ENCODE measurements around the gene KAZN. TPM values are rescaled to one million over a fixed set of nuclear protein-coding genes. Genes with fewer than 3 reads are reported as not detected.

KAZN gene
- total and polyA plus RNA-seq, 8 donors: 1.2 to 50.7 (median 6.8) TPM

DNA sequence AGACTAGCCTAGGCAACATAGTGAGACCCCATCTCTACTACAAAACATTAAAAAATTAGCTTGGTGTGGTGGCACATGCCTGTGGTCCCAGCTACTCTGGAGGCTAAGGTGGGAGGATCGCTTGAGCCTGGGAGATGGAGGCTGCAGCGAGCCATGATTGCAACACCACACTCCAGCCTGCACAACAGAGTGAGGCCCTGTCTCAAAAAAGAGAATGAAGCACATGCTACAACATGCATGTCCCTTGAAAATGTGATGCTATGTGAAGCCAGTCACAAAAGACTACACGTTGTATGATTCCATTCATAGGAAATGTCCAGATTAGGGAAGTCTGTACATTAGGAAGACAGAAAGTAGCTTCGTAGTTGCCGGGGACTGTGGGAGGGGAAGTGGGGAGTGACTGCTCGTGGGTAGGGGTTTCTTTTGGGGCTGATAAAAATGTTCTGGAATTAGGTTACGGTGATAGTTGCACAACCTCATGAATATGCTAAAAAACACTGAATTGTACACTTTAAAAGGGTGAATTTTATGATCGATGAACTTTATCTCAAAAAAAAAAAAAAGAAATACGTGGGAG, 202.1 kb downstream of the KAZN start:
- H3K4me1 ChIP-seq: no peaks in the 10 kb centered on the region
- WGBS, 5 donors: 70 to 80% (median 76%) methylated on average over 9 of the region's 9 CpGs
- H3K4me3 ChIP-seq: no peak overlapping the region
- no peaks in the 10 kb centered on the region for H3K36me3 ChIP-seq
- no peak overlapping the region for H3K27ac ChIP-seq
- DNase-seq: no peak
- intact Hi-C loops (cut with DNase I; ENCODE audit: low total_unique reads): no loop called here
- H3K9me3 ChIP-seq: no peaks in the 10 kb centered on the region
- no peaks in the 10 kb centered on the region for H3K27me3 ChIP-seq
- TF ChIP-seq EP300 (IDR thresholded peaks at IDR 0.05): no peak
- no peak for TF ChIP-seq POLR2AphosphoS5 (IDR thresholded peaks at IDR 0.05)
- TF ChIP-seq, protein P1, sequence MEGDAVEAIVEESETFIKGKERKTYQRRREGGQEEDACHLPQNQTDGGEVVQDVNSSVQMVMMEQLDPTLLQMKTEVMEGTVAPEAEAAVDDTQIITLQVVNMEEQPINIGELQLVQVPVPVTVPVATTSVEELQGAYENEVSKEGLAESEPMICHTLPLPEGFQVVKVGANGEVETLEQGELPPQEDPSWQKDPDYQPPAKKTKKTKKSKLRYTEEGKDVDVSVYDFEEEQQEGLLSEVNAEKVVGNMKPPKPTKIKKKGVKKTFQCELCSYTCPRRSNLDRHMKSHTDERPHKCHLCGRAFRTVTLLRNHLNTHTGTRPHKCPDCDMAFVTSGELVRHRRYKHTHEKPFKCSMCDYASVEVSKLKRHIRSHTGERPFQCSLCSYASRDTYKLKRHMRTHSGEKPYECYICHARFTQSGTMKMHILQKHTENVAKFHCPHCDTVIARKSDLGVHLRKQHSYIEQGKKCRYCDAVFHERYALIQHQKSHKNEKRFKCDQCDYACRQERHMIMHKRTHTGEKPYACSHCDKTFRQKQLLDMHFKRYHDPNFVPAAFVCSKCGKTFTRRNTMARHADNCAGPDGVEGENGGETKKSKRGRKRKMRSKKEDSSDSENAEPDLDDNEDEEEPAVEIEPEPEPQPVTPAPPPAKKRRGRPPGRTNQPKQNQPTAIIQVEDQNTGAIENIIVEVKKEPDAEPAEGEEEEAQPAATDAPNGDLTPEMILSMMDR (IDR thresholded peaks at IDR 0.05): no peak
- TF ChIP-seq POLR2A (IDR thresholded peaks at IDR 0.05): no peak

GRCh38 chr1:14803002-14803789, 204.7 kb downstream of the KAZN start:
- peaks cover 0 to 8% (median 0%) of the 10 kb centered on the region in 4 donors for H3K36me3 ChIP-seq
- no peak overlapping the region for H3K4me3 ChIP-seq
- no peak for DNase-seq
- intact Hi-C loops (cut with DNase I; ENCODE audit: low total_unique reads): no loop called here
- no peaks in the 10 kb centered on the region for H3K4me1 ChIP-seq
- no peak overlapping the region for H3K27ac ChIP-seq
- no peak for TF ChIP-seq EP300 (IDR thresholded peaks at IDR 0.05)
- TF ChIP-seq, protein P1 (IDR thresholded peaks at IDR 0.05): no peak
- no peak for TF ChIP-seq POLR2AphosphoS5 (IDR thresholded peaks at IDR 0.05)
- TF ChIP-seq POLR2A (IDR thresholded peaks at IDR 0.05): no peak
- no peaks in the 10 kb centered on the region for H3K27me3 ChIP-seq
- H3K9me3 ChIP-seq: peaks cover 10 to 22% (median 20%) of the 10 kb centered on the region in 4 donors
- WGBS, 5 donors: 83 to 89% (median 86%) methylated on average over 15 to 19 of the region's 19 CpGs

- TF ChIP-seq POLR2A (IDR thresholded peaks at IDR 0.05) (no peak), POLR2AphosphoS5 (IDR thresholded peaks at IDR 0.05) (no peak)
- TF ChIP-seq, protein P1 (IDR thresholded peaks at IDR 0.05): peak in 1 of 7 experiments; percentile 14
- Histone ChIP-seq H3K4me3 (no peak overlapping the region), H3K27me3 (no peaks in the 10 kb centered on the region), H3K4me1 (no peaks in the 10 kb centered on the region), H3K9me3 (peaks cover 10 to 29% (median 20%) of the 10 kb centered on the region in 4 donors), H3K36me3 (peaks cover 0 to 8% (median 0%) of the 10 kb centered on the region in 4 donors), H3K27ac (no peak overlapping the region)
- intact Hi-C loops (cut with DNase I; ENCODE audit: low total_unique reads): no loop called here
- DNase-seq: no peak
- 56 to 73% (median 62%) methylated on average over 5 of the region's 5 CpGs for WGBS, 5 donors
Observed at GRCh38 chr1:14804626-14805025, 206.1 kb downstream of the KAZN start.

DNA sequence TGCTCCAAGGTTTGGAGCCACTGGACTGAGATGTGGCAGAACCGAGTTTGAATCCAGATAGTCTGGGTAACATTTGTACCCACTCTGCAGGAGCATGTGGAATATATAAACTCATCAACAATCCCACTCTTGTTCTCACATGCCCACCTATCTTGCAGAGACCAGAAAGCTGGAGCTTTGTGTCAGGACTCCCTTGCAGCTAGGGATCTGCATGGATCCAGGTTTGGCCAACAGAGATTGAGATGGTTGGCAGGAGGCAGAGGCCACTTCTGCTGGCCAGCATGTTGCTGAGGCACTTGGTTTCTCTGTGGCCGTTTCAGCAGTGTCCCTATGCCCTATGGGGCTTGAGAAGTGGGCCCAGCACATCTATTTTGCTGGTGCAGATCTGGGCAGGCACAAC, 208.3 kb downstream of the KAZN start:
- no peak for TF ChIP-seq POLR2A (IDR thresholded peaks at IDR 0.05)
- no peak for TF ChIP-seq EP300 (IDR thresholded peaks at IDR 0.05)
- no peak for TF ChIP-seq POLR2AphosphoS5 (IDR thresholded peaks at IDR 0.05)
- TF ChIP-seq, protein P1 (IDR thresholded peaks at IDR 0.05): no peak
- 67 to 88% (median 78%) methylated on average over 2 of the region's 2 CpGs for WGBS, 5 donors

More for the DNA sequence above, 208.3 kb downstream of the KAZN start:
- Histone ChIP-seq H3K4me1 (no peaks in the 10 kb centered on the region), H3K36me3 (peaks cover 0 to 8% (median 0%) of the 10 kb centered on the region in 4 donors), H3K27me3 (no peaks in the 10 kb centered on the region), H3K27ac (no peak overlapping the region), H3K4me3 (no peak overlapping the region), H3K9me3 (peaks cover 10 to 29% (median 20%) of the 10 kb centered on the region in 4 donors)
- no peak for DNase-seq
- intact Hi-C loops (cut with DNase I; ENCODE audit: low total_unique reads): no loop called here
